ENCODE data around the gene PRLR.

PRLR gene

DNA sequence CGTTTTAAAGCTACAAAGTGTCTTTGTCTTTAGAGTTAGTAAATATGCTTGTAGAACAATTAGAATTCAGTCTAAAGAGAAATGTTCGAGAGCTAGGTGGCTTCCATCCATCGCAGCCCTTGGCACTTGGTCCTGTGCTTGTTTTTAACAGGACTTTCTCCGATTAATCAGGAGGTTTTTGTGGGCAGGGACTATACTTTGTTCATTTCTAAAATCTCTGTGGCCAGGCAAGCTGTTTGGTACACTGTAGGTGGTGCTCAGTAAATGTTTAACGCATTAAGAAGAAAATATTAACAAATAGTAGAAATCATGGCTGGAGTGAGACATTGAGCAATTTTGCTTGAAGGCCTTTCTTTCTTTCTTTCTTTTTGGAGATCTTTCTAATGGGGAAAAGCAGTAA, 203.3 kb downstream of the PRLR start:
- H3K27me3 ChIP-seq (replicated peaks; ENCODE audit: control insufficient read depth, insufficient read depth, low read length, poor library complexity, severe bottlenecking), result no peaks in the 10 kb centered on the region
- no peaks in the 10 kb centered on the region for H3K9me3 ChIP-seq (ENCODE audit: control insufficient read depth, low read length)
- no peaks in the 10 kb centered on the region for H3K36me3 ChIP-seq (ENCODE audit: control insufficient read depth, insufficient read depth, low read length)
- H3K4me1 ChIP-seq (ENCODE audit: control insufficient read depth, insufficient read depth, low read length, poor library complexity, severe bottlenecking), result no peaks in the 10 kb centered on the region
- no peak for DNase-seq
- H3K27ac ChIP-seq (ENCODE audit: insufficient read depth, low read length, poor library complexity, severe bottlenecking), result no peak overlapping the region
- no peak overlapping the region for H3K4me3 ChIP-seq (ENCODE audit: insufficient read depth, low read depth, low read length, poor library complexity, severe bottlenecking)

GRCh38 chr5:35026280-35026840, 203.9 kb downstream of the PRLR start:
- no peaks in the 10 kb centered on the region for H3K27me3 ChIP-seq (replicated peaks; ENCODE audit: control insufficient read depth, insufficient read depth, low read length, poor library complexity, severe bottlenecking)
- H3K27ac ChIP-seq (ENCODE audit: insufficient read depth, low read length, poor library complexity, severe bottlenecking), result no peak overlapping the region
- H3K4me3 ChIP-seq (ENCODE audit: insufficient read depth, low read depth, low read length, poor library complexity, severe bottlenecking), result no peak overlapping the region
- no peak for DNase-seq
- H3K36me3 ChIP-seq (ENCODE audit: control insufficient read depth, insufficient read depth, low read length), result no peaks in the 10 kb centered on the region
- H3K9me3 ChIP-seq (ENCODE audit: control insufficient read depth, low read length), result no peaks in the 10 kb centered on the region
- H3K4me1 ChIP-seq (ENCODE audit: control insufficient read depth, insufficient read depth, low read length, poor library complexity, severe bottlenecking), result no peaks in the 10 kb centered on the region

- H3K4me1 ChIP-seq (ENCODE audit: control insufficient read depth, insufficient read depth, low read length, poor library complexity, severe bottlenecking), result no peaks in the 10 kb centered on the region
- no peaks in the 10 kb centered on the region for H3K36me3 ChIP-seq (ENCODE audit: control insufficient read depth, insufficient read depth, low read length)
- H3K9me3 ChIP-seq (ENCODE audit: control insufficient read depth, low read length), result no peaks in the 10 kb centered on the region
- H3K4me3 ChIP-seq (ENCODE audit: insufficient read depth, low read depth, low read length, poor library complexity, severe bottlenecking), result no peak overlapping the region
- H3K27me3 ChIP-seq (replicated peaks; ENCODE audit: control insufficient read depth, insufficient read depth, low read length, poor library complexity, severe bottlenecking), result no peaks in the 10 kb centered on the region
- H3K27ac ChIP-seq (ENCODE audit: insufficient read depth, low read length, poor library complexity, severe bottlenecking), result no peak overlapping the region
- DNase-seq, result no peak
Observed at GRCh38 chr5:35024911-35025510, 205.3 kb downstream of the PRLR start.

DNA sequence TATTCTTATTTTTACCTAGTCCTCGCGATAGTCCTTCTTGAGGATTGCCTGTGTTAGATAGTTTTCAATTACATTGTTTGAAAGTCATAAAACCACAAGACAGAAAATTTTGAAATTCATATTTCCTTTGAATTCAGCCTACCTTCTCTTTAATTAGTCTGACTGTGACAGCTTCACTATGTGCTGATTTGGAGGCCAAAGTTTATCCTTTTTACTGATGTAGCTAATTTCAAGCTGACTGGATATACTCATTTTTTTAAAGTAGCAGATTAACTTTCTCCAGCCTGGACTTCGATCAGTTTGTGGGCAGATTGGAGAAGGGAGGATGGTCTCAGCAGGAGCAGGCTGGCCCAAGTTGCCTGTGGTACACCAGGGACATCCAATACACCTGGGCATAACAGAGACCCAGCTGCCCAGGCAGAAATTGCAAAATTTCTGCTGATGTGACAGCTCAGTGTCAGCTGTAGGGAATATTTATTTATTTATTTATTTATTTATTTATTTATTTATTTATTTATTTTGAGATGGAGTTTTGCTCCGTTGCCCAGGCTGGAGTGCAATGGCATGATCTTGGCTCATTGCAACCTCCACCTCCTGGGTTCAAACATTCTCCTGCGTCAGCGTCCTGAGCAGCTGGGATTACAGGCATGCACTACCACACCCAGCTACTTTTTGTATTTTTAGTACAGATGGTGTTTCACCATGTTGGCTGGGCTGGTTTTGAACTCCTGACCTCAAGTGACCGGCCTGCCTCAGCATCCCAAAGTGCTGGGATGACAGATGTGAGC, 206.7 kb downstream of the PRLR start:
- H3K4me1 ChIP-seq (ENCODE audit: control insufficient read depth, insufficient read depth, low read length, poor library complexity, severe bottlenecking), result no peaks in the 10 kb centered on the region
- no peak overlapping the region for H3K4me3 ChIP-seq (ENCODE audit: insufficient read depth, low read depth, low read length, poor library complexity, severe bottlenecking)
- DNase-seq, result no peak
- H3K36me3 ChIP-seq (ENCODE audit: control insufficient read depth, insufficient read depth, low read length), result no peaks in the 10 kb centered on the region
- no peaks in the 10 kb centered on the region for H3K27me3 ChIP-seq (replicated peaks; ENCODE audit: control insufficient read depth, insufficient read depth, low read length, poor library complexity, severe bottlenecking)
- H3K27ac ChIP-seq (ENCODE audit: insufficient read depth, low read length, poor library complexity, severe bottlenecking), result no peak overlapping the region
- H3K9me3 ChIP-seq (ENCODE audit: control insufficient read depth, low read length), result no peaks in the 10 kb centered on the region

DNA sequence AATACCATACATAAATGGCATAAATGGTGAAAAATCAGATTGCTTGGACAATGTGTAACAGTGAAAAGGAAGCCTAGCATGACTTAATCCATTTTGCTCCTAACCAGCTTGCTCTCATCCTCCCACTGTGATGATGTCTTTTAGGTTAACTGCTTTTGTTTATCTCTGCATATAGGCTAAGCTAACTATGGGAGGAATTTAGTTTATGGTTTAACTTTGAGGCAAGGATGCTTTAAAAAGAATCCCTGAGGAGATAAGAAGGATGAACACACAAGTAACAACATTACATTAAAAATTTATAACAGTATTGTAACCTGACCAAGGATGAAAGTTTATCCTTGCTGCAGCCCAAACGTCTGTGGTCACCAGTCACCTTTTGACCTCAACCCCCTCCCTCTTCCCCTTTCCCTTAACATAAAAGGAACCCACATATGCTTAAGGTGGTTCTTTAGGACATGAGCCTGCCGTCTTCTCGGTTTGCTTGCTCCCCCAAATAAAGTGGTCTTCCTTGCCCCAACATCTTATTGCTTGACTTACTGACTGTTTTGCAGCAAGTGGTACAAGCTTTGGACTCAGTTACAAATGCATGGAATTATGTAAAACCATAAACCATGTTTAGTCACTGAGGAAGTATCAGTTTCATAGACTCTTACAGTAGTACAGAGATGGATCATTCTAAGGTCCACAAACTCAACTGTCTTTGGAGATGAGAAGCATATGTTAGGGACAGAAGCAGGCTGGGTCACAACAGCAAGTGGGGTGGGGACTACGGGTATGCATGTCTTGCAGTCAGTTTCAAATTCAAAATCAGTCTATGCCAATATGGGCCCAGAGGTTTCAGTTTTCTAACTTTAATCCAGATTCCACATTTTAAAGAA, 213.9 kb downstream of the PRLR start:
- H3K36me3 ChIP-seq (ENCODE audit: control insufficient read depth, insufficient read depth, low read length), result no peaks in the 10 kb centered on the region
- H3K9me3 ChIP-seq (ENCODE audit: control insufficient read depth, low read length), result no peaks in the 10 kb centered on the region
- no peaks in the 10 kb centered on the region for H3K27me3 ChIP-seq (replicated peaks; ENCODE audit: control insufficient read depth, insufficient read depth, low read length, poor library complexity, severe bottlenecking)
- no peaks in the 10 kb centered on the region for H3K4me1 ChIP-seq (ENCODE audit: control insufficient read depth, insufficient read depth, low read length, poor library complexity, severe bottlenecking)
- no peak for DNase-seq
- no peak overlapping the region for H3K4me3 ChIP-seq (ENCODE audit: insufficient read depth, low read depth, low read length, poor library complexity, severe bottlenecking)
- no peak overlapping the region for H3K27ac ChIP-seq (ENCODE audit: insufficient read depth, low read length, poor library complexity, severe bottlenecking)

GRCh38 chr5:35015063-35015462, 215.2 kb downstream of the PRLR start:
- no peak overlapping the region for H3K4me3 ChIP-seq (ENCODE audit: insufficient read depth, low read depth, low read length, poor library complexity, severe bottlenecking)
- no peaks in the 10 kb centered on the region for H3K4me1 ChIP-seq (ENCODE audit: control insufficient read depth, insufficient read depth, low read length, poor library complexity, severe bottlenecking)
- H3K27me3 ChIP-seq (replicated peaks; ENCODE audit: control insufficient read depth, insufficient read depth, low read length, poor library complexity, severe bottlenecking), result no peaks in the 10 kb centered on the region
- H3K36me3 ChIP-seq (ENCODE audit: control insufficient read depth, insufficient read depth, low read length), result no peaks in the 10 kb centered on the region
- no peak overlapping the region for H3K27ac ChIP-seq (ENCODE audit: insufficient read depth, low read length, poor library complexity, severe bottlenecking)
- no peak for DNase-seq
- H3K9me3 ChIP-seq (ENCODE audit: control insufficient read depth, low read length), result no peaks in the 10 kb centered on the region

- H3K4me3 ChIP-seq (ENCODE audit: insufficient read depth, low read depth, low read length, poor library complexity, severe bottlenecking), result no peak overlapping the region
- no peaks in the 10 kb centered on the region for H3K9me3 ChIP-seq (ENCODE audit: control insufficient read depth, low read length)
- no peak overlapping the region for H3K27ac ChIP-seq (ENCODE audit: insufficient read depth, low read length, poor library complexity, severe bottlenecking)
- H3K36me3 ChIP-seq (ENCODE audit: control insufficient read depth, insufficient read depth, low read length), result no peaks in the 10 kb centered on the region
- H3K4me1 ChIP-seq (ENCODE audit: control insufficient read depth, insufficient read depth, low read length, poor library complexity, severe bottlenecking), result no peaks in the 10 kb centered on the region
- H3K27me3 ChIP-seq (replicated peaks; ENCODE audit: control insufficient read depth, insufficient read depth, low read length, poor library complexity, severe bottlenecking), result no peaks in the 10 kb centered on the region
- DNase-seq, result no peak
Observed at GRCh38 chr5:35012796-35013195, 217.5 kb downstream of the PRLR start.

GRCh38 chr5:35012365-35012764, 217.9 kb downstream of the PRLR start:
- DNase-seq, result no peak
- Histone ChIP-seq H3K36me3 (ENCODE audit: control insufficient read depth, insufficient read depth, low read length) (no peaks in the 10 kb centered on the region), H3K27me3 (replicated peaks; ENCODE audit: control insufficient read depth, insufficient read depth, low read length, poor library complexity, severe bottlenecking) (no peaks in the 10 kb centered on the region), H3K4me1 (ENCODE audit: control insufficient read depth, insufficient read depth, low read length, poor library complexity, severe bottlenecking) (no peaks in the 10 kb centered on the region), H3K4me3 (ENCODE audit: insufficient read depth, low read depth, low read length, poor library complexity, severe bottlenecking) (no peak overlapping the region), H3K27ac (ENCODE audit: insufficient read depth, low read length, poor library complexity, severe bottlenecking) (no peak overlapping the region), H3K9me3 (ENCODE audit: control insufficient read depth, low read length) (no peaks in the 10 kb centered on the region)

GRCh38 chr5:35010676-35011075, 219.6 kb downstream of the PRLR start:
- no peaks in the 10 kb centered on the region for H3K36me3 ChIP-seq (ENCODE audit: control insufficient read depth, insufficient read depth, low read length)
- H3K27ac ChIP-seq (ENCODE audit: insufficient read depth, low read length, poor library complexity, severe bottlenecking), result no peak overlapping the region
- H3K4me3 ChIP-seq (ENCODE audit: insufficient read depth, low read depth, low read length, poor library complexity, severe bottlenecking), result no peak overlapping the region
- H3K4me1 ChIP-seq (ENCODE audit: control insufficient read depth, insufficient read depth, low read length, poor library complexity, severe bottlenecking), result no peaks in the 10 kb centered on the region
- H3K9me3 ChIP-seq (ENCODE audit: control insufficient read depth, low read length), result no peaks in the 10 kb centered on the region
- H3K27me3 ChIP-seq (replicated peaks; ENCODE audit: control insufficient read depth, insufficient read depth, low read length, poor library complexity, severe bottlenecking), result no peaks in the 10 kb centered on the region
- no peak for DNase-seq

All from effector memory CD4-positive, alpha-beta T cell (primary cell).